H9 (cell line): ENCODE data around the gene ACOT7. TPM values are rescaled to one million over a fixed set of nuclear protein-coding genes. Genes with fewer than 3 reads are reported as not detected.

Experiments
- DNase-seq: peaks from one replicate; pipeline ENCODE4 v3.0.0-alpha.2; 2017
- H2AFZ ChIP-seq: one replicate; pipeline ENCODE4 v1.6.1; 2013; ENCODE audit warnings: mild to moderate bottlenecking, low read length, control low read depth, moderate library complexity
- H2AK5ac ChIP-seq: 2 replicates; pipeline ENCODE4 v1.6.1; 2013; ENCODE audit warnings: low read length, control low read depth, mixed read lengths; ENCODE audit not compliant: insufficient read length
- H2BK120ac ChIP-seq: one replicate; pipeline ENCODE4 v1.6.1; 2013; ENCODE audit warnings: low read depth, mild to moderate bottlenecking, low read length, control low read depth, inconsistent platforms; ENCODE audit not compliant: poor library complexity, severe bottlenecking
- H2BK12ac ChIP-seq: 2 replicates; pipeline ENCODE4 v1.6.1; 2013; ENCODE audit warnings: low read length, control low read depth, mixed read lengths, low read depth; ENCODE audit not compliant: insufficient read length
- H2BK15ac ChIP-seq: 2 replicates; pipeline ENCODE4 v1.6.1; 2013; ENCODE audit warnings: low read depth, low read length, control low read depth
- H2BK20ac ChIP-seq: one replicate; pipeline ENCODE4 v1.6.1; 2013; ENCODE audit warnings: low read depth, mild to moderate bottlenecking, low read length, control low read depth, inconsistent platforms; ENCODE audit not compliant: poor library complexity, severe bottlenecking
- H2BK5ac ChIP-seq: 2 replicates; pipeline ENCODE4 v1.6.1; 2013; ENCODE audit warnings: low read length, control low read depth, mixed read lengths; ENCODE audit not compliant: insufficient read length
- H3K14ac ChIP-seq: 2 replicates; pipeline ENCODE4 v1.6.1; 2013; ENCODE audit warnings: low read length, control low read depth; ENCODE audit not compliant: insufficient read depth
- H3K18ac ChIP-seq: 2 replicates; pipeline ENCODE4 v1.6.1; 2013; ENCODE audit warnings: low read depth, mild to moderate bottlenecking, mixed read lengths, low read length, control low read depth; ENCODE audit not compliant: insufficient read length
- H3K23ac ChIP-seq: 2 replicates; pipeline ENCODE4 v1.6.1; 2013; ENCODE audit warnings: low read length, control low read depth, mixed read lengths, low read depth; ENCODE audit not compliant: insufficient read length
- H3K23me2 ChIP-seq: 2 replicates; pipeline ENCODE4 v1.6.1; 2013; ENCODE audit warnings: low read depth, mild to moderate bottlenecking, mixed read lengths, low read length, control low read depth; ENCODE audit not compliant: insufficient read length, poor library complexity, severe bottlenecking
- H3K27ac ChIP-seq: 2 replicates; pipeline ENCODE4 v1.5.1; 2013; ENCODE audit warnings: low read length, control low read depth, mixed read lengths, low read depth; ENCODE audit not compliant: insufficient read length
- H3K27me3 ChIP-seq: 2 replicates; pipeline ENCODE4 v1.6.1; 2013; ENCODE audit warnings: low read length, control low read depth, inconsistent platforms; ENCODE audit not compliant: insufficient read depth
- H3K4ac ChIP-seq: 2 replicates; pipeline ENCODE4 v1.6.1; 2013; ENCODE audit warnings: low read depth, mild to moderate bottlenecking, control low read depth, inconsistent platforms, low read length, moderate library complexity
- H3K4me1 ChIP-seq: 2 replicates; pipeline ENCODE4 v1.6.1; 2013; ENCODE audit warnings: low read length, control low read depth, inconsistent platforms; ENCODE audit not compliant: insufficient read depth
- H3K4me2 ChIP-seq: 2 replicates; pipeline ENCODE4 v1.6.1; 2013; ENCODE audit warnings: low read length, control low read depth, mixed read lengths; ENCODE audit not compliant: insufficient read length, insufficient read depth
- H3K56ac ChIP-seq: 2 replicates; pipeline ENCODE4 v1.6.1; 2013; ENCODE audit warnings: low read depth, mild to moderate bottlenecking, mixed read lengths, low read length, control low read depth; ENCODE audit not compliant: insufficient read length
- H3K79me1 ChIP-seq: 2 replicates; pipeline ENCODE4 v1.6.1; 2013; ENCODE audit warnings: low read depth, mild to moderate bottlenecking, moderate library complexity, low read length, control low read depth, inconsistent platforms; ENCODE audit not compliant: insufficient read depth, poor library complexity, severe bottlenecking
- H3K79me2 ChIP-seq: 2 replicates; pipeline ENCODE4 v1.6.1; 2013; ENCODE audit warnings: low read length, control low read depth, inconsistent platforms; ENCODE audit not compliant: insufficient read depth
- H3K9ac ChIP-seq: 2 replicates; pipeline ENCODE4 v1.6.1; 2013; ENCODE audit warnings: low read length, control low read depth, mixed read lengths; ENCODE audit not compliant: insufficient read length; ENCODE audit errors: extremely low read depth
- H3K9me3 ChIP-seq: one replicate; pipeline ENCODE4 v1.6.1; 2013; ENCODE audit warnings: low read depth, low read length, inconsistent platforms; ENCODE audit not compliant: control insufficient read depth
- H3T11ph ChIP-seq: one replicate; pipeline ENCODE4 v1.6.1; 2013; ENCODE audit warnings: mild to moderate bottlenecking, low read length, control low read depth, inconsistent platforms
- H4K20me1 ChIP-seq: one replicate; pipeline ENCODE4 v1.6.1; 2013; ENCODE audit not compliant: control insufficient read depth, insufficient read length, insufficient read depth
- H4K5ac ChIP-seq: 2 replicates; pipeline ENCODE4 v1.6.1; 2013; ENCODE audit warnings: low read depth, mild to moderate bottlenecking, mixed read lengths, low read length, control low read depth; ENCODE audit not compliant: insufficient read length
- H4K8ac ChIP-seq: replicated peaks from 2 replicates; pipeline ENCODE4 v1.6.1; 2013; ENCODE audit warnings: low read length, control low read depth, mixed read lengths, low read depth; ENCODE audit not compliant: insufficient read length
- H4K91ac ChIP-seq: 2 replicates; pipeline ENCODE4 v1.6.1; 2013; ENCODE audit warnings: low read depth, mild to moderate bottlenecking, moderate library complexity, mixed read lengths, low read length, control low read depth; ENCODE audit not compliant: insufficient read length
- H3K27ac Mint-ChIP-seq, 3 experiments: 2 replicates in 2 of 3; 3 replicates in 1 of 3; pipeline ENCODE4 v1.8.0; 2020 to 2021; ENCODE audit warnings: mixed read lengths in 3 of 3, mild to moderate bottlenecking in 1 of 3, moderate library complexity in 1 of 3
- H3K27me3 Mint-ChIP-seq: 2 replicates; pipeline ENCODE4 v1.8.0; 2021; ENCODE audit warnings: low read depth, mild to moderate bottlenecking, moderate library complexity, mixed read lengths
- H3K36me3 Mint-ChIP-seq, 3 experiments: 2 replicates in 2 of 3; 3 replicates in 1 of 3; pipeline ENCODE4 v1.8.0; 2020 to 2021; ENCODE audit warnings: low read depth in 3 of 3, mixed read lengths in 3 of 3; ENCODE audit not compliant: insufficient read depth in 1 of 3
- H3K4me1 Mint-ChIP-seq, 2 experiments: 2 replicates each; pipeline ENCODE4 v1.8.0; 2020; ENCODE audit warnings: mixed read lengths in 2 of 2
- H3K4me3 Mint-ChIP-seq, 2 experiments: 2 replicates in 1 of 2; 3 replicates in 1 of 2; pipeline ENCODE4 v1.8.0; 2020 to 2021; ENCODE audit warnings: mild to moderate bottlenecking in 2 of 2, mixed read lengths in 2 of 2, moderate library complexity in 1 of 2
- H3K9me3 Mint-ChIP-seq, 2 experiments: 2 replicates in 1 of 2; 3 replicates in 1 of 2; pipeline ENCODE4 v1.8.0; 2020; ENCODE audit warnings: mild to moderate bottlenecking in 2 of 2, mixed read lengths in 2 of 2, moderate library complexity in 1 of 2
- CTCF ChIP-seq: fragments of 200-600 bp; sonication (generic); conservative IDR thresholded peaks from 3 replicates; pipeline ENCODE4 v1.8.0; 2021; ENCODE audit warnings: antibody characterized with exemption, mild to moderate bottlenecking
- WGBS: extraction: QIAGEN DNeasy Blood & Tissue Kit; methylation state at CpG from one replicate; pipeline ENCODE4 v1.1.7; 2013; ENCODE audit warnings: missing lambda C conversion rate, low lambda C conversion rate, mixed read lengths; ENCODE audit not compliant: insufficient read length; ENCODE audit errors: extremely low coverage; 5-methylcytosine and 5-hydroxymethylcytosine counted together
- total RNA-seq: library from RNA; stranded (reverse); gene quantifications from 2 replicates; pipeline ENCODE4 v1.2.1, GENCODE V29; 2021

The ACOT7 gene
- total RNA-seq, 1 experiment from 2014 or later, result 87.4 TPM

GRCh38 chr1:6419397-6419803 is 25.8 kb upstream of the ACOT7 start:
- Histone ChIP-seq H4K91ac (no peak overlapping the region), H3K4me1 (peaks cover 3% of the 10 kb centered on the region; the same call in 1 of the 2 replicates), H3K18ac (no peak overlapping the region), H4K5ac (no peak overlapping the region), H3K23me2 (peaks cover 10% of the 10 kb centered on the region), H3K79me2 (no peaks in the 10 kb centered on the region), H3K4ac (no peak overlapping the region), H2BK20ac (no peak overlapping the region), H3K4me2 (peak overlapping the region; percentile 50), H2AK5ac (no peak overlapping the region), H2BK5ac (no peak overlapping the region), H3T11ph (no peak overlapping the region), H2BK120ac (no peak overlapping the region), H2BK15ac (no peak overlapping the region), H3K23ac (no peak overlapping the region), H4K20me1 (no peaks in the 10 kb centered on the region), H3K56ac (no peak overlapping the region), H3K14ac (no peak overlapping the region), H4K8ac (no peak overlapping the region), H3K79me1 (no peaks in the 10 kb centered on the region), H3K9ac (no peak overlapping the region), H3K27ac (no peak overlapping the region), H3K9me3 (no peaks in the 10 kb centered on the region), H2AFZ (no peak overlapping the region), H2BK12ac (no peak overlapping the region), H3K27me3 (peaks cover 71% of the 10 kb centered on the region)
- peak; percentile 72 for DNase-seq
- Mint-ChIP-seq H3K4me1 (peaks cover 27 to 30% of the 10 kb centered on the region in 2 experiments), H3K36me3 (no peaks in the 10 kb centered on the region), H3K27me3 (peaks cover 97% of the 10 kb centered on the region), H3K4me3 (peak overlapping the region; percentile 42 to 74; a peak in 4 of 5 replicates), H3K27ac (no peak overlapping the region), H3K9me3 (peaks cover 0 to 3% of the 10 kb centered on the region in 2 experiments; a peak in 2 of 5 replicates)
- TF ChIP-seq CTCF, result no peak
- no CpG with 5 or more reads among the region's 48 CpGs for WGBS
